AG08396 (cell line): ENCODE data around the gene PDE11A.
"Not testable (repeated sequence)": the region's sequence is repeated elsewhere in the genome, so short reads cannot be mapped to it uniquely, and the experiment has no call there.

Source experiments
- DNase-seq: peaks from one replicate; pipeline ENCODE4 v3.0.0; 2012; ENCODE audit warnings: low spot score, mixed read lengths

PDE11A gene

DNA sequence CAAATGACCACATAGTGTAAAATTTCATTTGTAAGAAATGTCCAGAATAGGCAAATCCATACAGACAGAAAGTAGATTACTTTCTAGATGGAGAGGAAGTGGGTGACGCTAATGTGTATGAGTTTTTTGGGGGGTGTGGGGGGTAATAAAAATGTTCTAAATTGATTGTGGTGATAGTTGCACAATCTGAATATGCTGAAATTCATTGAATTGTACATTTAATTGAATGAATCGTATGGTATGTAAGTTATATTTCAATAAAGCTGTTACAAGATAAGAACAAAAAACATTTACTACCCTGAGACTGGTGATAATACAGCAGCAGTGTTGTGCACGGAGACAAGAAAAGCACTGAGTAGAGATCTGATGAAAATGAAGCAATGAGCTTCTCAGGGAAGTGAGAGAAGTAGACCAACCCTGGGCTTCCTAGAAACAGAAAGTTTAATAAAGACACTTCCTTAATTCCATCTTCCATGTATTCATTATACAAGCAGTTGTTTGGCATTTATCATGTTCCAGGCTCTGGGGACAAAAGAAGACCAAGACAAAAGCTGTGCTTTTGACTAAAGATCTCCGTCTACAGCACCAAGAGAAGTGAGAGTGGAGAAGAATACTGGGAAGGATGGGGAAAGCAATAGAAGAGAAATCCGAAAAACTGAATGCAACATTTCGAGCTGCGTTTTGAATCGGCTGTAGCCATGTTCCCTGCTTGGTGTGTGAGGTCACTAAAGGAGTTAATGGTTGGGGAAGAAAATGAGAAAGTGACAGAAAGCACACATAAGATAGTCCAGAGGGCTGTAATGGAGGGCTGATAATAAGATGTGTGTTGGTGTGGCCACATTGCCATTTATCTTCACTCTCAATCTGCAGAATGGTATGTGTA, 1.8 kb upstream of the PDE11A start:
- DNase-seq = no peak

- DNase-seq = no peak
Observed at GRCh38 chr2:178072000-178072382, 586 bp downstream of the PDE11A start.

GRCh38 chr2:178070824-178071223, 1.8 kb downstream of the PDE11A start:
- no peak for DNase-seq

DNA sequence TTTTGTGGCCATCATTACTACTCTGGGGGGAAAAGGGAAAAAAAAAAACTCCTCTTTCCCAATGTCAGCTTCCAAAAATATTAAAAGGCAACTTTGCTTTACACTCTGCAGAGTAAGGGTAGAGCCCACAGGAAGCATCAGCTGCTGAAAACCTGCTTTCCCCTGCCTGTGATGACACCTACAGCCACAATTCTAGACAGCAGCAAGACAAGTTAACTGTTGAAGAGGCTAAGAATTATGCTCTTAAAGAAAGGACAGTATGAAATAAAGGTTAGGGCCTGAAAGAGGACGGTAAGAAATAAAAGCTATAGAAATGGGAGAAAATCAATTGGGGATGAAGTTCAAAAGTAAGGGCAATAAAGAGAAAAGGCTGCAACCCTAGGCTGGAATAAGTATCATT, 3.0 kb downstream of the PDE11A start:
- DNase-seq = no peak

DNA sequence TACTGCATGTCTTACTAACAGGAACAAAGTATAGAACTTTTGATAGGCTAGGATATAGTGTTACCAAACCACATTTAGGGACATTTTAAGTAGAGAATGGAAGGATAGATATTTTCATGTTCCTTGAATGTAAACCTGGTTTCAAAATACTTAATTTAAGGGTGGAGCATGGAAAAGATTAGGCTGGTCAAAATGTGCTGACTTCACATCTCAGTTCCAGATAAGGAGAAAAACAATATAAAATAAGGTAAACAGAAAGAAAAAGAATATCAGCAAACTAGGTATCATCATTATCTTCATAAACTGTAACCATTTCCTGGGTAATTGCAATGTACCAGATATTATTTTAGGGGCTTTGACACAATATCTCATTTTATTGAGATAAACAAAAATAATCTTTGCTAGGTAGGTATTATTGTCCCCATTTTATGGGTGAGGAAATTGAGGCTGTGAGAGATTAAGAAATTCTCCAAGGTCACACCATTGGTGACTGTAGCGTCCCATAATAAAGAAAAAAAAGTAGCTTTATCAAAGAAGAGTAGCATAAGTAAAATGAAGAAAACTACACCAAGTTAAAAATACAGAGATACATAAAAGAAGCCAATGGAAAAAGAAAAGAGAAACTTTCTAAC, 3.6 kb downstream of the PDE11A start:
- no peak for DNase-seq

- DNase-seq = no peak
Observed at GRCh38 chr2:178066890-178067669, 5.5 kb downstream of the PDE11A start.

DNA sequence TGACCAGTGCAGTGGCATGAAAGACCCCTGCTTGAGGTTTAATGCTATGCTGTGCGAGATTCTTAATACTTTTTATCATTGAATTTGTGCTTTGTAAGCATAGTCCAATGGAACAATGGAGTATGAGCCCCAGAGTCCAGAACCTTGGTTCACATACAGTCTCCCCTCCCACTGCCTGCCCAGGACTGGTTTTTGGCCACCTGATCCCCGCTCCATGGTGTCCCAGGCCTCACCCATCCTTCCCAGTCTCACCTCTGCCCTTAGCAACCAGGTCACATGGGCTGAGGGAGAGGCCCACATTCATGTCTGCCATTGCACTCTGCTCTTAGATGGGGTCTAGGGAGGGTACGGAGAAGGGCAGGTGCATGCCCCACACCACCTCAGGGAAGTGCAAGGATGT, 6.3 kb downstream of the PDE11A start:
- no peak for DNase-seq

GRCh38 chr2:178059681-178060080, 12.9 kb downstream of the PDE11A start:
- no peak for DNase-seq

GRCh38 chr2:178059111-178059510, 13.5 kb downstream of the PDE11A start:
- DNase-seq = no peak

DNA sequence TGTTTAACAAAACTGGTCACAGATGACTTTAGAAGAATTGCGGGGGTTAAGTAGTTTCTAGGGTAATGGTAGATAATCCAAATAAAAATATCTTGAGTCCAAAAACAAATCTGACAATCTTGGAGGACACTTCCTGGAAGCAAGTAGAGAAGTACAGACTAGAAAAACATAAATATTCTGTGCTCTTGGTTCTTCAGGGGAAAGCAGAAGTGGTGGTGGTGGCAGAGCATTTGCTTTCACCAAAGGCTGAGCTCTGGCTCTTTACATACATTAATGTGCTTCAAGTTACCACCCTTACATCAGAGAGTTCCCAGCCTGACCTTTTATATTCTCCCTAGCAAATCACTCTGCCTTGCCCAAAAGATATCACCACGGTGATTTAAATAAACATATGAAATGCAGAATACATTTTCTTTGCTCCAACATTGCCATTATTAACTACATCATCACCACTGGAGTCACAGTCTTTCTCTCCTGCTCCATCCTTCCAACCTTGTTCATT, 15.3 kb downstream of the PDE11A start:
- DNase-seq = no peak

DNA sequence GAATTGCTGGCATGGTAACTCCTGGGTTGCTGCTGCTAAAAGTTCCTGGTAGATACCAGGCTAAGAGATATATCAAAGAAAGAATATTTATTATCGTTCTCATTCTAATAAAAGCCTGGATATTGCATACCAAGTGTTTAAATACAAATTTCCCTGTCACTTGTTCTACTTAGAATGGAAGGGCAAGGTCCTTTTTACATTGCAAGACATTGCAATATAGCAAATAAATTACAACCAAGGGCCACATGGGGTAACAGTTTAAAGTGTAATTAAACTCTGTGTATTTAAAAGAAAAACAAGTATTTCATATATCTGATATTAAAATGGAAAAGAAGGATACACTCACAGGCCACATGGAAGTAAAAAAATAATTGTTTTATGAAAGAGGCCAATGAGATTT, 16.2 kb downstream of the PDE11A start:
- no peak for DNase-seq

- not testable (repeated sequence) for DNase-seq
Observed at GRCh38 chr2:178051257-178051656, 21.3 kb downstream of the PDE11A start.

GRCh38 chr2:178047391-178047790, 25.2 kb downstream of the PDE11A start:
- no peak for DNase-seq

- no peak for DNase-seq
Observed at GRCh38 chr2:178044836-178045235, 27.7 kb downstream of the PDE11A start.

- no peak for DNase-seq
Observed at GRCh38 chr2:178043266-178043665, 29.3 kb downstream of the PDE11A start.

GRCh38 chr2:178033583-178033982, 39.0 kb downstream of the PDE11A start:
- not testable (repeated sequence) for DNase-seq

- no peak for DNase-seq
Observed at GRCh38 chr2:178029342-178029741, 43.2 kb downstream of the PDE11A start.

DNA sequence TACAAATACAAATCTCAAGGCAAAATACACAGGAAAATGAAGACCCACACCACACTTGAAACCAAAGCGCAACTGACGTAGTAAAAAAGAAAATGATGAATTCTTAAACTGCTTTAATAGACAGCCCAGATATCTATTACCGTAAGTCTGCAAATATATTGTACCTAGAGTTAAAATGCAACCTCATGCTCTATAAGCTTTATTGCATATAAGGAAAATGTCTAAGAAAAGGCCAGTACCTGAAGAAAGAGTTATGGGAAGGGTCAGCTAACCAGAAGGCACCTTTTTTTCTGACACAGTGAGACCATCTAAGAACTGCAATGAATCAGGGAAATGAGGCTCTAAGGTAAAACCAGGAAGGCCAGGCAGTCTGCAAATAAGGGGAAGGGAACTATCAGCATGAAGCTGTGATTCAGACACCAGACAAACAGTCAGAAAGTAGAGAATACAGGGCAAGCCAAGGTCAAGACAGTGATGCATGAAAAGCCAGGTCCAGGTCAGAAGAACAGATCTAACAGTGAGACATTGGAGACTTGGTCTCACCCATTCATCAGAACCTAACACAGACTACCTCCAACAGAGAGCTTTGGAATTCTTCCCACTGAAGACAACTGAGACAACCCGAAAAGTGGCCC, 46.9 kb downstream of the PDE11A start:
- no peak for DNase-seq

DNA sequence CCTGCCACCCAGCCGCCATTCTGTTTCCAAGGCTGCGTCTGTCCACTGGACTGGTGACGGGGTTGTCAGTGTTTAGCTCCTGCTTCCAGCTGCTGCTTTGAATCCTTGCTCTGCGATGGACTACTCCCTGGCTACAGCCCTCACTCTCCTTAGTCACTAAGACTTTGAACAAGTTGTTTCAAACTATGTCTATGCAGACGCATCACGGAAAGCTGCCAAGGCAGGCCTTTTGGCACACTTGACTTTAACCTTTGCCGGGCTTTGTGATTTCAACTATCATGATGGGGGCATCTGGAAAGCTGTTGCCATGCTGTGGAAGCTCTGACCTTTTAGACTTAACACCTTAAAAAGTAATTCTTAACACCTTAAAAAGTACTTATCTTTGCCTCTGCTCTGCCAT, 54.4 kb downstream of the PDE11A start:
- no peak for DNase-seq

DNA sequence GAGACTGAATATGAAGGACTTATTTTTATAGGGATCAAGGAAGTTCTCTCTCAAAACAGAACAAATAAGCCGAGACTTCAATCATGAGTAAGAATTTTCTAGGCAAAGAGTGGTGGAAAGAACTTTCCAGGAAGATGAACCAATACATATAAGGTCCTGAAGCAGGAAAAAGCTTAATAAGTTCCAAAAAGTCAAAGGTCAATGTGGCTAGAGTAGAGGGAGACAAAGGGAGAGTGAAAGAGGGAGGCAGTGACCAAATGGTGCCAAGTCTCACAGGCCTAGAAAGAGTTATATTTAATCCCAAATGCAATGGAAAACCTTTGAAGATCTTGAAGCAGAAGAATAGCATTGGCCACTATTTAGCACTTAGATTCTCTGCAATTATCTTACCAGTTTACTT, 56.0 kb downstream of the PDE11A start:
- no peak for DNase-seq

- DNase-seq = no peak
Observed at GRCh38 chr2:178012639-178013038, 59.9 kb downstream of the PDE11A start.

DNA sequence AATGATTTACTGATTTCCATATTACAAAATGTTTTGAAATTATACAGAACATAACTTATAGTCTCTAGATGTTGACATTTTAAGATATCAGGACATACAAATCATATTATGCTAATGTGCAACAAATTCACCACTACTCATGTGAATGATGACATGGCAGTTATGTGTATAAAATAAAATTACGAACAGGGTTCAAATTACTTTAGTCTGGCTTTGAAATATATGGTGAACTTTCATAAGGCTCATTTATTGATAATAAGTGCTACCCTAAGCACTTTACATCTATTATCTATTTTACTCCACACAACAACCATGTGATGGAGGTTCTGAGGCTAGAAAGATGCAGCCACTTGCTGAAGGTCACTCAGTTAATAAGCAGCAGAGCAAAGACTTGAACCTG, 62.8 kb downstream of the PDE11A start:
- DNase-seq = no peak
